GM18873 (cell line): ENCODE data around the gene ARHGAP45.

Experiments used
- ATAC-seq: cut with Tn5 transposase; IDR thresholded peaks from one replicate; pipeline ENCODE4 v1.9.1; 2021; ENCODE audit warnings: mild to moderate bottlenecking, moderate library complexity, moderate number of reproducible peaks; ENCODE audit not compliant: unreplicated experiment, low FRiP score

The ARHGAP45 gene

DNA sequence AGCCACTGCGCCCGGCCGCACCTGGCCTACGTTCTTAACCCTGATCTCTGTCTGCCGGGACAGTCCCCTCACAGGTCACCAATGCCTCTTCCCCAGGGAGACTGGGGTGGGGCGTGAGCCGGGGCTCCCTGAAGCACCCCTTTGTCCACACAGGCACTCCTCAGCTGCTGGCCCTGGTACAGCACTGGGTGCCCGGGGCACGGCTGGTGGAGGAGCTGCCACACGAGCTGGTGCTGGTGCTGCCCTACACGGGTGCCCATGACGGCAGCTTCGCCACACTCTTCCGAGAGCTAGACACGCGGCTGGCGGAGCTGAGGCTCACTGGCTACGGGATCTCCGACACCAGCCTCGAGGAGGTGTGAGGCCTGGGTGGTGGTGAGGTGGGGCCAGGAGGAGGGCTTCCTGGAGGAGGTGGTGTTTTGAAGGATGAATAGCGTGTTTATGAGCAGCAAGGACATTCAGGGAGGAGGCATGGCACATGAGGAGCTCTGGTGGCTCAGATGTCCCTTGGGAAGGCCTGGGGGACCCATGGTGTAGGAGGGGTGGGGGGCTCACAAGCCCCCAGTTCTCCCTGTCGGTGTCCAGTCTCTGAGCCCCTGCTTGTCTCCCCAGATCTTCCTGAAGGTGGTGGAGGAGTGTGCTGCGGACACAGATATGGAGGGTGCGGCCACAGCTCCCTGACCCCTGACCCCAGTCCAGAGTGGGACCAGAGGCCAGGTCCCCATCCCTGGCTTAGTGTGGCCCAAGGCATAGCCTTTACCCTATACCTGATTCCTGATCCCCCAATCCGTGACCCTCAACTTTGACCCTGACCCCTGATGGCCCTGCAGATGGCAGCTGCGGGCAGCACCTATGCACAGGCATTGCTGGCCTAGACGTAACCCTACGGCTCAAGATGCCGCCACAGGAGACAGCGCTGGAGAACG lies 13.5 kb upstream of the ARHGAP45 start:
- no peak for ATAC-seq

- ATAC-seq, result no peak
These were observed 12.6 kb upstream of the ARHGAP45 start for GRCh38 chr19:1054102-1055027.

GRCh38 chr19:1055028-1055425 lies 11.9 kb upstream of the ARHGAP45 start:
- no peak for ATAC-seq

- no peak for ATAC-seq
These were observed 10.9 kb upstream of the ARHGAP45 start for GRCh38 chr19:1055886-1056620.

GRCh38 chr19:1057176-1057855 lies 9.7 kb upstream of the ARHGAP45 start:
- no peak for ATAC-seq

DNA sequence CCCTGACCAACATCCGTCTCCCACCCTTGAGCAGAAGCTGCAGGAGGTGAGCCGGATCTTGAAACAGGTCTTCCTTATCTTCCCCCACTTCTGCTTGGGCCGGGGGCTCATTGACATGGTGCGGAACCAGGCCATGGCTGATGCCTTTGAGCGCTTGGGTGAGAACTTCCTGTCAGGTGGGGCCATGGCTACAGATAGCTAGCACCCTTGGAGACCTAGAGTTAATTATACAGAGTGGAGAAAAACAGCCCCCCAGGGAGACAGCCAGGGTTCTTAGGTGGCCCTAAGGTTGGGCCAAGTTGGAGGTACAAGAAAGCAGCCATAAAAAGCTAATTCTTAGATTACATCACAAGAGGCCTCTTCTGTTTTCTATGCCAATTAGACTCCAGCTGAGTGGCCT lies 8.9 kb upstream of the ARHGAP45 start:
- ATAC-seq, result no peak

GRCh38 chr19:1060689-1061088 lies 6.3 kb upstream of the ARHGAP45 start:
- ATAC-seq, result no peak

DNA sequence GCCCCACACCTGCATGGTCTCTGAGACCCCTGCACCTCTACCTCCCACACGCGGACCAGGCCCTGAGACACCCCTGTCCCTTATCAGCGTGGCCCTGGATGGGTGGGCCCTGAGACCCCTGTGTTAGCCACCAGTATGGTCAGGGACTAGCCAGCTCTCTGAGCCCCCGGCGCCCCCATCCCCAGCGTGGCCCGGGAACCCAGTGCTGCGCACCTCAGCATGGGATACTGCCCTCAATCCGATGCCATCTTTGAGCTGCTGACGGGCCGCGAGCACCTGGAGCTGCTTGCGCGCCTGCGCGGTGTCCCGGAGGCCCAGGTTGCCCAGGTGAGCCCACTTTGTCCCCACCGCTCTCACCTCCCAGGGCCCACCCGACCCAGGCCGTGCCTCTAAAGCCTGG lies 5.0 kb upstream of the ARHGAP45 start:
- ATAC-seq, result no peak

DNA sequence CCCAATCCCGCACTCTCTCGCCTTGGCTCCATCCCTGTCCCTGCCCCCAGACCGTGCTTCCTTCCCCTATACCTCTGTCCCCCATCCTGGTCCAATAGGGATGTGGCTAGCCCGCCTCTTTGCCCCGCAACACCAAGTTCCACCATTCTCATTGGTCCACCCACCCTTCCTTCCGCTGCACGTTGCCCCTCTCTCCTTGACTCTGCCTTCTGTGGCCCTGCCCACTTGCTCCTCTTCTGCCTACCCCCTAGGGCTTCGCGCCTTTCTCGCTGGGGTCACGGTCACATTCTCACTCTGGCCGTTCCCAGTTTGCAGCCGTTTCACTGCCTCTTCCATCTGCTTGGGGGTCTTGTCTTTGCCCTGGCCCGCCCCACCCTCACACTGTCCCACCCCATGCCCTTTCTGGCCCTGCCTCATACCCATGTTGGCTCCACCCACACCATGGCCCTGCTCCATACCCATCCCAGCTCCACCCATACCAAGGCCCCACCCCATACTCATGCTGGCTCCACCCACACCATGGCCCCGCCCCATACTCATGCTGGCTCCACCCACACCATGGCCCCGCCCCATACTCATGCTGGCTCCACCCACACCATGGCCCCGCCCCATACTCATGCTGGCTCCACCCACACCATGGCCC lies 4.5 kb upstream of the ARHGAP45 start:
- ATAC-seq, result no peak

DNA sequence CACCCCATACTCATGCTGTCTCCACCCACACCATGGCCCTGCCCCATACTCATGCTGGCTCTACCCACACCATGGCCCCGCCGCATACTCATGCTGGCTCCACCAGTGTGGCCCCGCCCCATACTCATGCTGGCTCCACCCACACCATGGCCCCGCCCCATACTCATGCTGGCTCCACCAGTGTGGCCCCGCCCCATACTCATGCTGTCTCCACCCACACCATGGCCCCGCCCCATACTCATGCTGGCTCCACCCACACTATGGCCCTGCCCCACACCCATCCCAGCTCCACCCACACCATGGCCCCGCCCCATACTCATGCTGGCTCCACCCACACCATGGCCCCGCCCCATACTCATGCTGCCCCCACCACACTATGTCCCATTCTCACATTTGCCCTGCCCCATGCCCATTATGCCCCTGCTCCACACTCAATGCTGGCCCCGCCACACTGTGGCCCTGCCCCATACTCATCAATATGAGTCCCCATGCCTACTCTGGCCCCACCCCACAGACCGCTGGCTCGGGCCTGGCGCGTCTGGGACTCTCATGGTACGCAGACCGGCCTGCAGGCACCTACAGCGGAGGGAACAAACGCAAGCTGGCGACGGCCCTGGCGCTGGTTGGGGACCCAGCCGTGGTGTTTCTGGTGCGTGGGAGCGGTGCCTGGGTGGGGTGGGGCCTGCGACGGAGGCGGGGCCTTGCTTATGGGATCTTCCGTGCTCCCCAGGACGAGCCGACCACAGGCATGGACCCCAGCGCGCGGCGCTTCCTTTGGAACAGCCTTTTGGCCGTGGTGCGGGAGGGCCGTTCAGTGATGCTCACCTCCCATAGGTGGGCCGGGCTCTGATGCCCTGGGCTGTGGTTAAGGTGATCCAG lies 3.7 kb upstream of the ARHGAP45 start:
- no peak for ATAC-seq

DNA sequence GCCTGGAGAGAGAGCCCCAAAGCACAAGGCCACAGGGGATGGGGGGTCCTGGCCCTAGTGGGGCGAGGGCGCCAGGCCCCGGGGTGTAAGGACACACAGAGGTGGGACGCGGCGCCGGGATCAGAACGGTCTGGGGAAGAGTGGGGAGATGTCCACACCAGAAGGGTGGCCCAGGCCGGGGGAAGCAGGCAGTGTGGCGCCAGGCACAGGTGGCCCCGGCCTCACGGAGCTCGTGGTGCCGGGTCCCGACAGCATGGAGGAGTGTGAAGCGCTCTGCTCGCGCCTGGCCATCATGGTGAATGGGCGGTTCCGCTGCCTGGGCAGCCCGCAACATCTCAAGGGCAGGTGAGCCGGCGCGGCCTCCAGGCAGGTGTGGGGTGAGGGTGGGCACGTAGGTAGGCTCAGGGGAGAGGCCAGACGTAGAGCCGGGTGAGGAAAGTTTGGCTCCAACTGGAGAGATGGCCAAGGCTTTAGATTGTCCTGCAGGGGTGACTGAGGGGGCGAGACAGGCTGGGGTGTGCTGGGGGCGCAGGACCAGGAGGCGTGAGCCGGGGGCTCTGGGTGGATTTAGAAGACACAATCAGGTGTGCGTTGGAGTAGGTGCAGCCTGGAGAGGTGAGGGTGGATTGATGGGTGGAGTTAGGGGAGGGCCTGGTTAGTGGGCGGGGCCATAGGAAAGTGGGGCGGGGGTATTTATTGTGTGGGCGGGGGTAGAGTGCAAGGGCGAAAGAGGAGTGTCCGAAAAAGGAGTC lies 2.9 kb upstream of the ARHGAP45 start:
- ATAC-seq, result no peak

DNA sequence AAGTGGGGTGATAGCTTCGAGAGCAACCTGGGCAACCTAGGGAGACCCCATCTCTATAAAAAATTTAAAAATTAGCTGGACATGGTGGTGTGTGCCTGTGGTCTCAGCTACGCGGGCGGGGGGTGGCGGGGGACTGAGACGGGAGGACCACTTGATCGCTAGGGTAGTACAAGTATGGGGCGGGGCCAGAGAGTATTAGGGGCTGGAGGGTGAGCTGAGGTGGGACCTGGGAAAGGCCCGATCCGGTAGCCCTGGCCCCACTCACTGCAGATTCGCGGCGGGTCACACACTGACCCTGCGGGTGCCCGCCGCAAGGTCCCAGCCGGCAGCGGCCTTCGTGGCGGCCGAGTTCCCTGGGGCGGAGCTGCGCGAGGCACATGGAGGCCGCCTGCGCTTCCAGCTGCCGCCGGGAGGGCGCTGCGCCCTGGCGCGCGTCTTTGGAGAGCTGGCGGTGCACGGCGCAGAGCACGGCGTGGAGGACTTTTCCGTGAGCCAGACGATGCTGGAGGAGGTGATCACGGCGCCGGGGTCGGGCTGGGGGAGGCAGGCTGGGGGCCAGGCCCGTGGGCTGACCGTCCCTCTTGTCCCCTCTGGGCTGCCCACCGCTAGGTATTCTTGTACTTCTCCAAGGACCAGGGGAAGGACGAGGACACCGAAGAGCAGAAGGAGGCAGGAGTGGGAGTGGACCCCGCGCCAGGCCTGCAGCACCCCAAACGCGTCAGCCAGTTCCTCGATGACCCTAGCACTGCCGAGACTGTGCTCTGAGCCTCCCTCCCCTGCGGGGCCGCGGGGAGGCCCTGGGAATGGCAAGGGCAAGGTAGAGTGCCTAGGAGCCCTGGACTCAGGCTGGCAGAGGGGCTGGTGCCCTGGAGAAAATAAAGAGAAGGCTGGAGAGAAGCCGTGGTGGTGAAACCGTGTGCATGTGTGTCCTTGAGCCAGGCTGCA lies 2.0 kb upstream of the ARHGAP45 start:
- ATAC-seq, result no peak

DNA sequence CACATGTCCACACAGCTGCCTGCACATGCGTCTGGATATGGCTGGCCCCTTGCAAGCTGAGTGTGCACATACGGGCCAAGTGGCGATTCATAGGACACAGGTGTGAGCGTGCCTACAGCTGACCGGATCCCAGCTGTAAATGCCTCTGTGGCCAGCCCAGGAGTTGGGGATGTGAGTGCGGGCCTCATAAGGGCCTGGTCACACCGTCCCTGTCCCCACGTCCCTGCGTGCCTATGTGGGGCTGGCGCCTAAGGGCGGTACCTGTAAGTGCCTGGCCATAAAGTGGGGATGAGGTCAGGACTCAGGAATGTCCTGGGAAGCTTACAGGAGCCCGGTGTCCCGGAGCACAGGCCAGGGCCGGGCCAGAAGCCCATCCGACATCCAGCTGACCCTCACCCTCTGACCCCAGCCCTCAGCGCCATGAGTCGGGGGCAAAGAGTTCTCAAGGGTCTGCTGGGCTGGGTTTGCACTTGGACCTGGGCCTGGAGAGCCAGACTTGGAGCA lies 1.3 kb upstream of the ARHGAP45 start:
- no peak for ATAC-seq

GRCh38 chr19:1066251-1066747 lies 668 bp upstream of the ARHGAP45 start:
- no peak for ATAC-seq

DNA sequence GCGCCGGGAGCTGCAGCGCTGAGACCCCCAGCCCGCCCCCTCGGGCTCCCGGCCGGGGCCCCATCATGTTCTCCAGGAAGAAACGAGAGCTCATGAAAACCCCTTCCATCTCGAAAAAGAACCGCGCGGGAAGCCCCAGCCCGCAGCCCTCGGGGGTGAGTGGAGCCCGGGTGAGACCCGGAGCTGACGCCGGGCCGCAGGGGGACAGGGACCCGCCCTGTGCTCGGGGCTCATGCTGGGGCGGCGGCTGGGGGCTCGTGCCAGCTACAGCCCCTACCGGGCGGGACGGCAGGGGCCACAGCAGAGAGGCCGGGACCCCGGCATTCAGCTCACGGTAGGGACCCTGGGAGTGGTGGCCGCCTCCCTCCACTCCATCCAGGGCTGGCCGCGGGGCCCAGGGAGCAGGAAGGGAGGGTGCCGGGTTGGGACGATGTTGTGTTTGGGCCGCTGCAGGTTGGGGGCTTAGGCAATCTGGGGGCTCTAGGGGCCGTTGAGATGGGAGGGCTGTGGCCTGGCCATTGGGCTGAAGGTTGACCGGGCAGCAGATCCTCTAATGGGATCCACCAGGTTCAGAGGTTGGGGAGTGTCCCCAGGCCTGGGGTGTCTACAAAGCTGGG lies 482 bp downstream of the ARHGAP45 start:
- no peak for ATAC-seq
